ENCODE data around the gene MRPS33.

DNA sequence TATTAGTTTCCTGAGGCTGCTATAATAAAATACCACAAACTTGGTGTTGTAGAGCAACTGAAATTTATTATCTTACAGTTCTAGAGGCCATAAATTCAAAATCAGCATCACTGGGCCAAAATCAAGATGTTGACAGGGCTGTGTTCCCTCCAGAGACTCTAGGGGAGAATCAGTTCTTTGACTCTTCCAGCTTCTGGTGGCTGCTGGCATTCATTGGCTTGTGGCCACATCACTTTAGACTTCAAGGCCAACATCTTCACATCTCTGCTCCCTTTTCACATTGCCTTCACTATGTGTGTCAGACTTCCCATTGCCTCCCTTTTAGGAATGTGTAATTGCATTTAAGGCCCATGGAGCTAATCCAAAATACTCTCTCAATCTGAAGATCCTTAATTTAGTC lies 1.6 kb upstream of the MRPS33 start:
- TF ChIP-seq EZH2phosphoT487 (IDR thresholded peaks at IDR 0.05; ENCODE audit: insufficient read depth, low read depth) = no peak
- no peak for TF ChIP-seq EZH2 (IDR thresholded peaks at IDR 0.05; ENCODE audit: insufficient read depth, poor library complexity, severe bottlenecking)

Measured in GM23248 (cell line).